Chondrocyte (in vitro differentiated cells): ENCODE results near the gene CECR2. TPM values are rescaled to one million over a fixed set of nuclear protein-coding genes. Genes with fewer than 3 reads are reported as not detected.
A peak's percentile ranks its signal among the peaks of the same experiment; 100 is the strongest.

Source experiments
- DNase-seq: peaks from one replicate; pipeline ENCODE4 v3.0.0; 2021; ENCODE audit warnings: mixed read lengths, low spot score
- H3K27ac Mint-ChIP-seq: one replicate; pipeline ENCODE4 v1.8.0; 2021; ENCODE audit warnings: mild to moderate bottlenecking, moderate library complexity, mixed read lengths; ENCODE audit not compliant: unreplicated experiment
- H3K27me3 Mint-ChIP-seq: 2 replicates; pipeline ENCODE4 v1.8.0; 2021; ENCODE audit warnings: low read depth, mixed read lengths
- H3K36me3 Mint-ChIP-seq: 2 replicates; pipeline ENCODE4 v1.8.0; 2021; ENCODE audit warnings: low read depth, mixed read lengths
- H3K4me1 Mint-ChIP-seq: 2 replicates; pipeline ENCODE4 v1.8.0; 2021; ENCODE audit warnings: low read depth, mild to moderate bottlenecking, mixed read lengths
- H3K4me3 Mint-ChIP-seq: one replicate; pipeline ENCODE4 v1.8.0; 2021; ENCODE audit warnings: mild to moderate bottlenecking, moderate library complexity, mixed read lengths; ENCODE audit not compliant: unreplicated experiment
- H3K9me3 Mint-ChIP-seq: 2 replicates; pipeline ENCODE4 v1.8.0; 2021; ENCODE audit warnings: low read depth, mixed read lengths
- total RNA-seq: library from RNA; stranded (reverse); gene quantifications from 3 replicates; pipeline ENCODE4 v1.2.1, GENCODE V29; 2021
- TF ChIP-seq, protein P1 (sequence below): fragments of 200-600 bp; sonication (generic); IDR thresholded peaks from 2 replicates; pipeline ENCODE4 v1.5.0; 2021; ENCODE audit warnings: antibody characterized with exemption, mild to moderate bottlenecking, moderate library complexity

CECR2 gene
- total RNA-seq, 1 donor from 2014 or later, result 0.20 TPM

DNA sequence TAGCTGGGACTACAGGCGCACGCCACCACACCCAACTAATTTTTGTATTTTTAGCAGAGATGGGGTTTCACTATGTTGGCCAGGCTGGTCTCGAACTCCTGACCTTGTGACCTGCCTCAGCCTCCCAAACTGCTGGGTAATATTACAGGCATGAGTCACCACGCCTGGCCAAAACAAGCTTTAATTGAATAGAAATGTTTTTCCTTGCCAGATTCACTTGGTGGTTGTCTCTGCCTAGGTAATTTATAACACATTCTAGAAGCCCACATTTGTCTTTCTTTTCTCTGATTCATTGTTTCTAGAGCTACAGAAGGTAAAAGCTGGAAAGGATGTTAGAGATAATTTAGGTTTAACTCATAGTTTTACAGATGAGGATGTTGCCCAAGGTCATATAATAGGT, 41.3 kb downstream of the CECR2 start:
- H3K9me3 Mint-ChIP-seq, result no peaks in the 10 kb centered on the region
- no peak for DNase-seq

DNA sequence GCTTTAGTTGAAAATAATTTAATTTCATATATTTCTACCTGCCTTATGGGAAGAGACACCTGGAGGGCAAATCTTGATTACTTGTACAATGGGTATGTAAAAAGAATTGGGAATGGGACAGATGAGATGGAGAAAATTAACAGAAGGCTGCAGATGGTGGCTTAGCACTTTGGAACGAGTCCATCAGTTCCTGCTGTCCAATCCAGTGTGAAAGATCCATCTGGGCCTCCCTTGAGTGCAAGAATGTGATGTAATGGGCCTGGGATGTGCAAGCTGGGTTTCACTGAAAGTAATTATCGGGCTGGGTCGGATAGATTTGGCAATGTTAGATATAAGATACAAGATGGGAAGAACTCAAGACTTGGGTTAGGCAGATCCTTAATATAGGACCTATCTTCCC, 42.0 kb downstream of the CECR2 start:
- Mint-ChIP-seq H3K36me3 (no peaks in the 10 kb centered on the region), H3K4me3 (no peak overlapping the region), H3K4me1 (peaks cover 15% of the 10 kb centered on the region), H3K9me3 (no peaks in the 10 kb centered on the region), H3K27me3 (no peaks in the 10 kb centered on the region), H3K27ac (no peak overlapping the region)
- no peak for DNase-seq
- TF ChIP-seq, protein P1, sequence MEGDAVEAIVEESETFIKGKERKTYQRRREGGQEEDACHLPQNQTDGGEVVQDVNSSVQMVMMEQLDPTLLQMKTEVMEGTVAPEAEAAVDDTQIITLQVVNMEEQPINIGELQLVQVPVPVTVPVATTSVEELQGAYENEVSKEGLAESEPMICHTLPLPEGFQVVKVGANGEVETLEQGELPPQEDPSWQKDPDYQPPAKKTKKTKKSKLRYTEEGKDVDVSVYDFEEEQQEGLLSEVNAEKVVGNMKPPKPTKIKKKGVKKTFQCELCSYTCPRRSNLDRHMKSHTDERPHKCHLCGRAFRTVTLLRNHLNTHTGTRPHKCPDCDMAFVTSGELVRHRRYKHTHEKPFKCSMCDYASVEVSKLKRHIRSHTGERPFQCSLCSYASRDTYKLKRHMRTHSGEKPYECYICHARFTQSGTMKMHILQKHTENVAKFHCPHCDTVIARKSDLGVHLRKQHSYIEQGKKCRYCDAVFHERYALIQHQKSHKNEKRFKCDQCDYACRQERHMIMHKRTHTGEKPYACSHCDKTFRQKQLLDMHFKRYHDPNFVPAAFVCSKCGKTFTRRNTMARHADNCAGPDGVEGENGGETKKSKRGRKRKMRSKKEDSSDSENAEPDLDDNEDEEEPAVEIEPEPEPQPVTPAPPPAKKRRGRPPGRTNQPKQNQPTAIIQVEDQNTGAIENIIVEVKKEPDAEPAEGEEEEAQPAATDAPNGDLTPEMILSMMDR, result no peak

More for the DNA sequence above, 41.3 kb downstream of the CECR2 start:
- H3K36me3 Mint-ChIP-seq, result no peaks in the 10 kb centered on the region
- H3K4me3 Mint-ChIP-seq, result no peak overlapping the region
- H3K27me3 Mint-ChIP-seq, result no peaks in the 10 kb centered on the region
- TF ChIP-seq, protein P1, result no peak
- no peak overlapping the region for H3K27ac Mint-ChIP-seq
- peaks cover 15% of the 10 kb centered on the region for H3K4me1 Mint-ChIP-seq

DNA sequence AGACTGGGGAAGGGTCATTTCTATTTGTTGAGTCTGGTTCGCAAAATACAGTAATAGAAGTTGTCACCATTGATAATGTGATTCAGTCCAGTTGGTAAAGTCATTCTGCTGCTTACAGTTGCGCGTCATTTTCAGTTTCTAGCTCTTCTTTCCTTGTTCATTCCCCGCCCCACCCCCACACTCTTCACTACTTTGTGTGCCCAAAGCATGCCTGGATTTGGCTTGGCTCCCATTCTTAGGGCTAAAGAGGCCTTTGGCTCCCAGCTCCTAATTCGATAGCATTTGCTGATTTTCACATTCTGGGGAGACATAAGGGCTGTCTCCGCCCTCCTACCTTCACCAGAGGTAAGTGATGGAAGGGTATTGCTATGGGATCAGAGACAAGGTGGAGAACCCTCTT, 43.0 kb downstream of the CECR2 start:
- Mint-ChIP-seq H3K36me3 (no peaks in the 10 kb centered on the region), H3K27me3 (no peaks in the 10 kb centered on the region), H3K4me1 (peaks cover 7% of the 10 kb centered on the region), H3K4me3 (no peak overlapping the region), H3K27ac (no peak overlapping the region), H3K9me3 (no peaks in the 10 kb centered on the region)
- DNase-seq, result no peak
- TF ChIP-seq, protein P1, result no peak

DNA sequence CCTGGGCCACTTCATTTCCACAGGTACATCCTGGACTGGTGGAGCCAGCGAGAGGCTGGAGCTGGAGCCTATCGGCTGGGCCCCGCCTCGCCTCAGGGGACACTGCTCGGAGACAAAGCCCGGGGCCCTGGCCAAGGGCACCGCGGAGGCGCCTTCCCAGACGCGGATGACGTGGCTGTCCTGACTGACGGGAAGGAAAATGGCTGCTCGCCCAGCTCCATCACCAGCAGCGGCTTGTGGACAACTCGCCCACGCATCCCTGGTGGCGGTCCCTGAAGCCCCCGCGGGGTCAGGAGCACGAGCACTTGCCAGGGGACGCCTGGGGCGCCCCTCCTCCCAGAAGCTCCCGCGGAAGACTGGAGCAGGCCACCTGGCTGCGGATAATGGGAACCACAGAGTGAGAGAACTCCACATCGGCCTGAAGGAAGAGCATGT, 49.6 kb downstream of the CECR2 start:
- Mint-ChIP-seq H3K4me1 (peaks cover 3% of the 10 kb centered on the region), H3K27me3 (no peaks in the 10 kb centered on the region), H3K4me3 (no peak overlapping the region), H3K27ac (no peak overlapping the region), H3K9me3 (no peaks in the 10 kb centered on the region), H3K36me3 (no peaks in the 10 kb centered on the region)
- TF ChIP-seq, protein P1, result no peak
- DNase-seq, result peak; percentile 92

DNA sequence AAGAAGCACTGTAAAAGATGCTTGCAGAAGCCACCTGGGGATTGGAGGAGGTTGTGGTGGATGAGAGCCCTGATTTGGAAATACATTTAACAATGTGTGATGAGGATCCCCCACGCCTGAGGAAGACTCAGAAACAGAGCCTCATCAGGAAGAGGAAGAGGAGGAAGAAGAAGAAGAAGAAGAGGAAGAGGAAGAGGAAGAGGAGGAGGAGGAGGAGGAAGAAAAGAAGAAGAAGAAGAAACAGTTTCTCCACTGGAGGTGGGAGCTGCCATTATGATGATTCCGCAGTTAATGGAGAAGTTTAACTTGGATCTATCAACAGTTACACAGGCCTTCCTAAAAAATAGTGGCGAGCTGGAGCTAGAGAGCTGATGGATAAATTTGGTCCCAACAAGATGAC, 50.1 kb downstream of the CECR2 start:
- Mint-ChIP-seq H3K36me3 (no peaks in the 10 kb centered on the region), H3K9me3 (no peaks in the 10 kb centered on the region), H3K27me3 (no peaks in the 10 kb centered on the region), H3K27ac (no peak overlapping the region), H3K4me1 (peaks cover 3% of the 10 kb centered on the region), H3K4me3 (no peak overlapping the region)
- TF ChIP-seq, protein P1, result no peak
- no peak for DNase-seq
